LNCAP (cell line): Measurements from ENCODE around the gene CHRNA5.

Experiments used
- CTCF ChIP-seq: fragments of 450-650 bp; IDR thresholded peaks from 2 replicates; pipeline ENCODE4 v1.5.1; 2017; ENCODE audit warnings: mild to moderate bottlenecking

Gene CHRNA5

GRCh38 chr15:78565097-78565950, at the start of gene CHRNA5:
CHRNA5 (plus strand) TSS chr15:78565520; CDS start chr15:78565720, 200 bp downstream.
- TF ChIP-seq CTCF, result no peak

GRCh38 chr15:78524230-78524629, 41.1 kb upstream of the CHRNA5 start:
- no peak for TF ChIP-seq CTCF

- TF ChIP-seq CTCF, result no peak
Measured at GRCh38 chr15:78527325-78527724, 38.0 kb upstream of the CHRNA5 start.

GRCh38 chr15:78533331-78533730, 32.0 kb upstream of the CHRNA5 start:
- TF ChIP-seq CTCF, result no peak

GRCh38 chr15:78536134-78536533, 29.2 kb upstream of the CHRNA5 start:
- no peak for TF ChIP-seq CTCF

GRCh38 chr15:78537266-78537905, 27.9 kb upstream of the CHRNA5 start:
- TF ChIP-seq CTCF, result no peak

- TF ChIP-seq CTCF, result no peak
Measured at GRCh38 chr15:78538358-78538757, 27.0 kb upstream of the CHRNA5 start.
